Measurements from ENCODE around the gene SHOX.
"Not testable (repeated sequence)": the region's sequence is repeated elsewhere in the genome, so short reads cannot be mapped to it uniquely, and the experiment has no call there.

The SHOX gene

DNA sequence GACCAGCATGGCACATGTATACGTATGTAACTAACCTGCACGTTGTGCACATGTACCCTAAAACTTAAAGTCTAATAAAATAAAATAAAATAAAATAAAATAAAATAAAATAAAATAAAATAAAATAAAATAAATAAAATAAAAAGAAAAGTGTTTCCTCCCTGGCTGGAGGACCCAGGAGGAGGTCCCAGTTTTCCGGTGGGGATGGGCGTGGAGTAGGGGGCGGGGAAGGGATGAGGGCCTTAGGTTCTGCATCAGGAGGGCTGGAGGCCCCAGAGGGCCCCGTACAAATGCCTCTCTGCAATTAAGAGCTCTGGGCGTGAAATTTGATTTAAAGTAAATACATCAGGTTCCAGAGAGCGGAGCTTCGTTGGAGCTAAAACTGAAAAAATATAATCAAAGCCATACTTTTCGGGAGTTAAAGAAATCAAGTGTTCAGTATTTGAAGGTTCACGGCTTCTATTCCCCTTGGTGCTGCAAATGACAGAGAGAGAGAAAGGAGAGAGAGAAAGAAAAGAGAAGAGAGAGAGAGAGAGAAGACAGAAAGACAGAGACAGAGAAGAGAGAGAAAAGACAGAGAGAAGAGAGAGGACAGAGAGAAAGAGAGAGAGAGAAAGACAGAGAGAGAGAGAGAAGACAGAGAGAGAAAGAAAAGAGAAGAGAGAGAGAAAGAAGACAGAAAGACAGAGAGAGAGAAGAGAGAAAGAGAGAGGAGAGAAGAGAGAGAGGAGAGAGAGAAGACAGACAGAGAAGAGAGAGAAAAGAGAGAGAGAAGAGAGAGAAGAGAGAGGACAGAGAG lies 8.7 kb upstream of the SHOX start:
- no peak for DNase-seq (ENCODE audit: low spot score)

DNA sequence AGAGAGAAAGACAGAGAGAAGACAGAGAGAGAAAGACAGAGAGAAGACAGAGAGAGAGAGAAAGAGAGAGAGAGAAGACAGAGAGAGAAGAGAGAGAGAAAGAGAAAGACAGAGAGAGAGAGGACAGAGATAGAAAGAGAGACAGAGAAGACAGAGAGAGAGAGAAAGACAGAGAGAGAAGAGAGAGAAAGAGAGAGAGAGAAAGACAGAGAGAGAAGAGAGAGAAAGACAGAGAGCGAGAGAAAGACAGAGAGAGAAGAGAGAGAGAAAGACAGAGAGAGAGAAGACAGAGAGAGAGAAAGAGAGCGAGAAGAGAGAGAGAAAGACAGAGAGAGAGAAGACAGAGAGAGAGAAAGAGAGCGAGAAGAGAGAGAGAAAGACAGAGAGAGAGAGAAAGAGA lies 7.8 kb upstream of the SHOX start:
- DNase-seq (ENCODE audit: low spot score): not testable (repeated sequence)

DNA sequence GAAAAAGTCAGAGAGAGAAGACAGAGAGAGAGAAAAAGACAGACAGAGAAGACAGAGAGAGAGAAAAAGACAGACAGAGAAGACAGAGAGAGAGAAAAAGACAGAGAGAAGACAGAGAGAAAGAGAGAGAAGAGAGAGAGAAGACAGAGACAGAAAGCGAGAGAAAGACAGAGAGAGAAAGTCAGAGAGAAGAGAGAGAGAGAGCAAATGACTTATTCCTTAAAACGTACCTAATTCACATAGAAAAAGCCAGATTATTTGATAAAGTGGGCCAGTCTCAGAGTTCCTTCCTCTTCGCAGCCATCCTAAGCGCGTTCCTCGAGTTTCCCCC lies 7.4 kb upstream of the SHOX start:
- no peak for DNase-seq (ENCODE audit: low spot score)

DNA sequence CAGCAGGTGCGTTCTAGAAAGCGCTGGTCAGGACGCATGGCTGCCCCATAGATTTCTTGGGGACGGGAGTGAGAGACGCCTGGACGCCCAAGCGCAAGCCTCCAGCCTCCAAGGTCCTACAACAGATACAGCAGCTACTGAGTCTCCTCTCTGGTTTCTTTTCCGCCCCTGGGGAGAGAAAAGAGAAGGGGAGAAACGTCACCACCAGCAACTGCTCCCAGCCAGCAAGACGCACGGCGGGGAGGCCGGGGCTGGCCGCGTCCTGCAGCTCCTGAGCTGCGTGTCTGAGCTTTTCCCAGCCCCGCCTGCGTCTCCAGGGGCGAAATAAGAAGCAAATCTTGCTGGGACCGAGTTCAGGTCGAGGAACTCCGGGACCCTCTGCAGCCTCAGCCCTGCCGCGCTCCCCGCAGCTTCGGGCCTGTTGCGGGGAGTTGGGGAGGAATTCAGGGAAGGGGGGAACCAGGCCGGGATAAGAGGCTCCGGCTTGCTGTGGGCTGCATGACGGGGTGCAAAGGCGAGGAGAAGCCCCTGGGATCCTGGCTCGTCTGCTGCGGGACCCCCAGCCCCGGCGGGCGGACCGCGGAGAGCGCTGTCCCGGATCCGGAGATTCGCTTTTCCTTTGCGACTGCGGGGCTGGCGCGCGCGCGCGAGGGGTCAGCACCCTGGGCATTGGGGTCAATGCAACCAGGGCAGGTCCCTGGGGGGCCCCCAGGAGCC lies 6.8 kb upstream of the SHOX start:
- no peak for DNase-seq (ENCODE audit: low spot score)

DNA sequence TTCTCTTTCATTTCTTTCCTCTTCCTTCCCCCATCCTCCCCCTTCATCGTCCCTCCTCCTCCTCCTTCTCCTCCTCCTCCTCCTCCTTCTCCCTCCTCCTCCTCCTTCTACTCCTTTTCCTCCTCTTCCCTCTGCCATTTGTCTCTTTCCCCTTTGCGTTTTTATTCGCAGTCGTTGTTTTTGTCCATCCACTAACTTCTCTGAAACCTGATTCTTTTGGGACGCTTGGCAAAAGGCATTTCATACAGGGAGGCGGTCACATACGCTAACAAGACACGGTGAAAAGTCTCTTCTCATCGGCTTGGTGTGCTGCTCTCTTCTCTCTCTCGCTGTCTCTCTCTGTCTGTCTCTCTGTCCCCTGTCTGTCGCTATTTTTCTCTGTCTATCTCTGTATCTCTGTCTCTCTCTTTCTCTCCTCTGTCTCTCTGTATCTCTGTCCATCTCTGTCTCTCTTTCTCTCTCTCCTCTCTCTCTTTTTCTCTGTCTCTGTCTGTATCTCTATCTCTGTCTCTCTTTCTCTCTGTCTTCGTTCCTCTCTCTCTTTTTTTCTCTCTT lies 5.4 kb upstream of the SHOX start:
- DNase-seq (ENCODE audit: low spot score): no peak

DNA sequence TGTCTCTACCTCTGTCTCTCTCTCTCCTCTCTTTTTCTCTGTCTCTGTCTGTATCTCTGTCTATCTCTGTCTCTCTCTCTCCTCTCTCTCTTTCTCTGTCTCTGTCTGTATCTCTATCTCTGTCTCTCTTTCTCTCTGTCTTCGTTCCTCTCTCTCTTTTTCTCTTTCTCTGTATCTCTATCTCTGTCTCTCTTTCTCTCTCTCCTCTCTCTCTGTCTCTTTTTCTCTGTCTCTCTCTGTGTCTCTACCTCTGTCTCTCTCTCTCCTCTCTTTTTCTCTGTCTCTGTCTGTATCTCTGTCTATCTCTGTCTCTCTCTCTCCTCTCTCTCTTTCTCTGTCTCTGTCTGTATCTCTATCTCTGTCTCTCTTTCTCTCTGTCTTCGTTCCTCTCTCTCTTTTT lies 4.5 kb upstream of the SHOX start:
- DNase-seq (ENCODE audit: low spot score): not testable (repeated sequence)

DNA sequence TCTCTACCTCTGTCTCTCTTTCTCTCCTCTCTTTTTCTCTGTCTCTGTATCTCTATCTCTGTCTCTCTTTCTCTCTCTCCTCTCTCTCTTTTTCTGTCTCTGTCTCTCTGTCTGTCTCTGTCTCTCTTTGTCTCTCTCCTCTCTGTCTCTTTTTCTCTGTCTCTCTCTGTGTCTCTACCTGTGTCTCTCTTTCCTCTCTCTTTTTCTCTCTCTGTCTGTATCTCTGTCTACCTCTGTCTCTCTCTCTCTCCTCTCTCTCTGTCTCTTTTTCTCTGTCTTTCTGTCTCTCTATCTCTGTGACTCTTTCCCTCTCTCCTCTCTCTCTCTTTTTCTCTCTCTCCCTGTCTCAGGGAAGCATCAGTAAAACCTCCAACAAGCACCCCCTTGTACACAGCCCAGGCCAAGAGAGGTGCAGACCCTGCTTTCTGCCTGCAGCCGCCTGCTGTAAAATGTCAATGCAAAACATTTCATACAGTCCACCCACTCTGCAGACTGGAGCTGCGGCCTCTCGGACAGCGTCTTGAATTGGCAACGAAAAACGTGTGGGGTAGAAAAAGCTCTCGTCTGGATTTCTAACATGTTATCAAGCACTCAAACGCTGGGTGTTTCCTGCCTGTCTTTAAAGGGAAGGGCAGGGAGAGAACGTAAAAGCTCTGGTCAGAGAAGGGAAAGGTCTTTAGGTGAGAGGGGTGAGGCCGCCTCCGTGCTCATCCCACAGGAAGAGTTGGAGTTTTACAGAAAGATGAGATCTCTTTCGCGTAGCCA lies 3.7 kb upstream of the SHOX start:
- DNase-seq (ENCODE audit: low spot score): no peak

DNA sequence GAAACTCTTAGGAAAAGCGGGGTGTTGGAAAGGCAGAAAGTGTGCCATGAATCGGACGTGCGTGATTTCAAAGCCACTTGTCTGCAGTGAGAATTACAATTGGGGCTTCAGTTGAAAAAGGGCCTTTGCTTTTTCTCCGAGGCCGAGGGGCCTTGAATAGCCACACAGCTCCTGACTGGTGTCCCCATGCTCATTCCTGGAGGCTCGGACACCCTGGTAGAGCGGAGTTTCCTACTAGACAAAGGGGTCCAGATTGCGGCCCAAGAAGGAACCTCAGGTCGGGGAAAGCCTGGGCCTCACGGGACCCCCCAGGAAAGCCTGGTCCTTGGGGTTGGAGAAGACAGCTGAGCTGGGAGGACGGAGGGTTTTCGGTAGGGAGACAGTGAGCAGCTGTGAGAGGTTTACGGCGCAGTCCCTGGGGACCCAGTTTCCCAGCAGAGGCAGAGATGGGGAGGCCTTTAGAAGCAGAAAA lies 3.0 kb upstream of the SHOX start:
- no peak for DNase-seq (ENCODE audit: low spot score)

DNA sequence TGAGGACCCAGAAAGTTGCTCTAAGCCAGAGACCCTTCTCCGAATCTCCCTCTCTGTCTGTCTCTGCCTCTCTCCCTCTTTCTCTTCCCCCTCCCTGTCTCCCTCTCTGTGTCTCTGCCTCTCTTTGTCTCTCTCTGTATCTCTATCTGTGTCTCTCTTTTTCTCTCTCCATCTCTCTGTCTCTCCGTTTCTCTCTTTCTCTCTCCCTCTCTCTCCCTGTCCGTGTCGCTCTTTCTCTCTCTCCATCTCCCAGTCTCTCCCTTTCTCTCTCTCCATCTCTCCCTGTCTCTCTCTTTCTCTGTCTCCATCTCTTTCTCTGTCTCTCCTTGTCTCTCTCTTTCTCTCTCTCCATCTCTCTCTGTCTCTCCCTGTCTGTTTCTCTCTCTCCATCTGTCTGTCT lies 2.6 kb upstream of the SHOX start:
- DNase-seq (ENCODE audit: low spot score): no peak

DNA sequence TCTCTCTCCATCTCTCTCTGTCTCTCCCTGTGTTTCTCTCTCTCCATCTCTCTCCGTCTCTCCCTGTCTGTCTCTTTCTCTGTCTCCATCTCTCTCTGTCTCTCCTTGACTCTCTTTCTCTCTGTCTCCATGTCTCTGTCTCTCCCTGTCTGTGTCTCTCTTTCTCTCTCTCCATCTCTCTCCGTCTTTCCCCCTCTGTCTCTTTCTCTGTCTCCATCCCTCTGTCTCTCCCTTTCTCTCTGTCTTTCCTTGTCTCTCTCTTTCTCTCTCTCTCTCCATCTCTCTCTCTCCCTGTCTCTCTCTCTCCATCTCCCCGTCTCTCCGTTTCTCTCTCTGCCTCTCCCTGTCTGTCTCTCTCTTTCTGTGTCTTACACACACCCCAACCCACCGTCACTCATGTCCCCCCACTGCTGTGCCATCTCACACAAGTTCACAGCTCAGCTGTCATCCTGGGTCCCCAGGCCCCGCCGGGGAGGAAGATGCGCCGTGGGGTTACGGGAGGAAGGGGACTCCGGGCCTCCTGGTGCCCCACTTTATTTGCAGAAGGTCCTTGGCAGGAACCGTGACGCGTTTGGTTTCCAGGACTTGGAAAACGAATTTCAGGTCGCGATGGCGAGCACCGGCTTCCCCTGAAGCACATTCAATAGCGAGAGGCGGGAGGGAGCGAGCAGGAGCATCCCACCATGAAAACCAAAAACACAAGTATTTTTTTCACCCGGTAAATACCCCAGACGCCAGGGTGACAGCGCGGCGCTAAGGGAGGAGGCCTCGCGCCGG lies 1.2 kb upstream of the SHOX start:
- no peak for DNase-seq (ENCODE audit: low spot score)

DNA sequence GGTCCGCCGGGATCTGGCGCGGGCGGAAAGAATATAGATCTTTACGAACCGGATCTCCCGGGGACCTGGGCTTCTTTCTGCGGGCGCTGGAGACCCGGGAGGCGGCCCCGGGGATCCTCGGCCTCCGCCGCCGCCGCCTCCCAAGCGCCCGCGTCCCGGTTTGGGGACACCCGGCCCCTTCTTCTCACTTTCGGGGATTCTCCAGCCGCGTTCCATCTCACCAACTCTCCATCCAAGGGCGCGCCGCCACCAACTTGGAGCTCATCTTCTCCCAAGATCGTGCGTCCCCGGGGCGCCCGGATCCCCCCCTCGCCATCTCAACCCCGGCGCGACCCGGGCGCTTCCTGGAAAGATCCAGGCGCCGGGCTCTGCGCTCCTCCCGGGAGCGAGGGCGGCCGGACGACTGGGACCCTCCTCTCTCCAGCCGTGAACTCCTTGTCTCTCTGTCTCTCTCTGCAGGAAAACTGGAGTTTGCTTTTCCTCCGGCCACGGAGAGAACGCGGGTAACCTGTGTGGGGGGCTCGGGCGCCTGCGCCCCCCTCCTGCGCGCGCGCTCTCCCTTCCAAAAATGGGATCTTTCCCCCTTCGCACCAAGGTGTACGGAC lies 482 bp upstream of the SHOX start:
- no peak for DNase-seq (ENCODE audit: low spot score)

DNA sequence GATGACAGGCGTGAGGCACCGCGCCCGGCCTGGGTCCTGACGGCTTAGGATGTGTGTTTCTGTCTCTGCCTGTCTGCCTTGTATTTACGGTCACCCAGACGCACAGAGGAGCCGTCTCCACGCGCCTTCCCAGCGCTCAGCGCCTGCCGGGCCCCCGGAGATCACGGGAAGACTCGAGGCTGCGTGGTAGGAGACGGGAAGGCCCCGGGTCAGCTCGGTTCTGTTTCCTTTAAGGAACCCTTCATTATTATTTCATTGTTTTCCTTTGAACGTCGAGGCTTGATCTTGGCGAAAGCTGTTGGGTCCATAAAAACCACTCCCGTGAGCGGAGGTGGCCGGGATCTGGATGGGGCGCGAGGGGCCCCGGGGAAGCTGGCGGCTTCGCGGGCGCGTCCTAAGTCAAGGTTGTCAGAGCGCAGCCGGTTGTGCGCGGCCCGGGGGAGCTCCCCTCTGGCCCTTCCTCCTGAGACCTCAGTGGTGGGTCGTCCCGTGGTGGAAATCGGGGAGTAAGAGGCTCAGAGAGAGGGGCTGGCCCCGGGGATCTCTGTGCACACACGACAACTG lies 1.3 kb downstream of the SHOX start:
- DNase-seq (ENCODE audit: low spot score): no peak

DNA sequence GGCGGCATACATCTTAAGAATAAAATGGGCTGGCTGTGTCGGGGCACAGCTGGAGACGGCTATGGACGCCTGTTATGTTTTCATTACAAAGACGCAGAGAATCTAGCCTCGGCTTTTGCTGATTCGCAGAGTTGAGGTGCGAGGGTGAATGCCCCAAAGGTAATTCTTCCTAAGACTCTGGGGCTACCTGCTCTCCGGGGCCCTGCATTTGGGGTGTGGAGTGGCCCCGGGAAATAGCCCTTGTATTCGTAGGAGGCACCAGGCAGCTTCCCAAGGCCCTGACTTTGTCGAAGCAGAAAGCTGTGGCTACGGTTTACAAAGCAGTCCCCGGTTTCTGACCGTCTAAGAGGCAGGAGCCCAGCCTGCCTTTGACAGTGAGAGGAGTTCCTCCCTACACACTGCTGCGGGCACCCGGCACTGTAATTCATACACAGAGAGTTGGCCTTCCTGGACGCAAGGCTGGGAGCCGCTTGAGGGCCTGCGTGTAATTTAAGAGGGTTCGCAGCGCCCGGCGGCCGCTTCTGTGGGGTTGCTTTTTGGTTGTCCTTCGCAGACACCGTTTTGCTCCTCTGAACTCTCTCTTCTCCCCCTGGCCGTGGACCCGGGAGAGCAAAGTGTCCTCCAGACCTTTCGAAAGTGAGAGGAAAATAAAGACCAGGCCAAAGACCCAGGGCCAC lies 1.9 kb downstream of the SHOX start:
- no peak for DNase-seq (ENCODE audit: low spot score)

DNA sequence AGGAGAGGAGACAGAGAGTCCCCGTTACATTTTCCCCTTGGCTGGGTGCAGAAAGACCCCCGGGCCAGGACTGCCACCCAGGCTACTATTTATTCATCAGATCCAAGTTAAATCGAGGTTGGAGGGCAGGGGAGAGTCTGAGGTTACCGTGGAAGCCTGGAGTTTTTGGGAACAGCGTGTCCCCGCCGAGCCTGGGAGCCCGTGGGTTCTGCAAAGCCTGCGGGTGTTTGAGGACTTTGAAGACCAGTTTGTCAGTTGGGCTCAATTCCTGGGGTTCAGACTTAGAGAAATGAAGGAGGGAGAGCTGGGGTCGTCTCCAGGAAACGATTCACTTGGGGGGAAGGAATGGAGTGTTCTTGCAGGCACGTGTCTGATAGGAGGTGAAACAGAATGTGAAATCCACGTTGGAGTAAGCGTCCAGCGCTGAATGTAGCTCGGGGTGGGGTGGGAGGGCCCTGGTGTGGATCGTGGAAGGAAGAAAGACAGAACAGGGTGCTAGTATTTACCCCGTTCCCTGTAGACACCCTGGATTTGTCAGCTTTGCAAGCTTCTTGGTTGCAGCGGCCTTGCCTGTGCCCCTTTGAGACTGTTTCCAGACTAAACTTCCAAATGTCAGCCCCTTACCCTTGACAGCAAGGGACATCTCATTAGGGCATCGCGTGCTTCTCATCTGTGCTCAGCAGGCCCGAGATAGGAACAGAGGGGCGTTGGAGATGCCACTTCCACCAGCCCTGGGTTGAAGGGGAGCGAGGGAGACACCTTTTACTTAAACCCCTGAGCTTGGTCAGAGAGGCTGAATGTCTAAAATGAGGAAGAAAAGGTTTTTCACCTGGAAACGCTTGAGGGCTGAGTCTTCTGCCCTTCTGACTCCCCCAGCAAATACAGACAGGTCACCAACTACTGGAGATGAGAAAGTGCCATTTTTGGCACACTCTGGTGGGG lies 2.7 kb downstream of the SHOX start:
- DNase-seq (ENCODE audit: low spot score): no peak

DNA sequence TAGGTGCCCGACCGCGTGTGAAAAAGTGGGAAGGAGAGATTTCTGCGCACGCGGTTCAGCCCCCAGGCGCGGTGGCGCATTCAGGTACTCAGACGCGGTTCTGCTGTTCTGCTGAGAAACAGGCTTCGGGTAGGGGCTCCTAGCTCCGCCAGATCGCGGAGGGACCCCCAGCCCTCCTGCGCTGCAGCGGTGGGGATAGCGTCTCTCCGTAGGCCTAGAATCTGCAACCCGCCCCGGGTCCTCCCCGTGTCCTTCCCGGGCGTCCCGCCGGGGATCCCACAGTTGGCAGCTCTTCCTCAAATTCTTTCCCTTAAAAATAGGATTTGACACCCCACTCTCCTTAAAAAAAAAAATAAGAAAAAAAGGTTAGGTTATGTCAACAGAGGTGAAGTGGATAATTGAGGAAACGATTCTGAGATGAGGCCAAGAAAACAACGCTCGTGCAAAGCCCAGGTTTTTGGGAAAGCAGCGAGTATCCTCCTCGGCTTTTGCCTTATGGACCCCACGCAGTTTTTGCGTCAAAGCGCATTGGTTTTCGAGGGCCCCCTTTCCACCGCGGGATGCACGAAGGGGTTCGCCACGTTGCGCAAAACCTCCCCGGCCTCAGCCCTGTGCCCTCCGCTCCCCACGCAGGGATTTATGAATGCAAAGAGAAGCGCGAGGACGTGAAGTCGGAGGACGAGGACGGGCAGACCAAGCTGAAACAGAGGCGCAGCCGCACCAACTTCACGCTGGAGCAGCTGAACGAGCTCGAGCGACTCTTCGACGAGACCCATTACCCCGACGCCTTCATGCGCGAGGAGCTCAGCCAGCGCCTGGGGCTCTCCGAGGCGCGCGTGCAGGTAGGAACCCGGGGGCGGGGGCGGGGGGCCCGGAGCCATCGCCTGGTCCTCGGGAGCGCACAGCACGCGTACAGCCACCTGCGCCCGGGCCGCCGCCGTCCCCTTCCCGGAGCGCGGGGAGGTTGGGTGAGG lies 3.7 kb downstream of the SHOX start:
- no peak for DNase-seq (ENCODE audit: low spot score)

DNA sequence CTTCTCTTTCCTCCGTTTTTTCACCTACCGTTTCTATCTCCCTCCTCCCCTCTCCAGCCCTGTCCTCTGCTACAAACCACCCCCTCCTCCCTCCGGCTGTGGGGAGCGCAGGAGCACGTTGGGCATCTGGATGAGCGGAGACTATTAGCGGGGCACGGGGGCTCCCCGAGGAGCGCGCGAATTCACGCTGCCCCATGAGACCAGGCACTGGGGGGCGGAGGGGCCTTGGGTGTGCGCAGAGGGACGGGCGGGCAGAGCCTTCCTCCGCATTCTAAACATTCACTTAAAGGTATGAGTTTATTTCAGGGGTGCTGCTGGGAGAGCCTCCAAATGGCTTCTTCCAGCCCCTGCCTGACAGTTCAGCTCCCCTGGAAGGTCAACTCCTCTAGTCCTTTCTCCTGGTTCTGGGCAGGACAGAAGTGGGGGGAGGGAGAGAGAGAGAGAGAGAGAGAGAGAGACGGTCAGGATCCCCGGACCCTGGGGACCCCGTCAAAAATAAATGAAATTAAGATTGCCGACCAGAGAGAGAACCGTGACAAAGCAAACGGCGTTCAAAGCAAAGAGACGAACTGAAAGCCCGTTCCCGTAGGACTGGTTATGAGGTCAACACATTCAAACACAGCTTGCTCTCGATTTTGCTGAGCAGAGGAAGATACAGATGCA lies 5.0 kb downstream of the SHOX start:
- no peak for DNase-seq (ENCODE audit: low spot score)

DNA sequence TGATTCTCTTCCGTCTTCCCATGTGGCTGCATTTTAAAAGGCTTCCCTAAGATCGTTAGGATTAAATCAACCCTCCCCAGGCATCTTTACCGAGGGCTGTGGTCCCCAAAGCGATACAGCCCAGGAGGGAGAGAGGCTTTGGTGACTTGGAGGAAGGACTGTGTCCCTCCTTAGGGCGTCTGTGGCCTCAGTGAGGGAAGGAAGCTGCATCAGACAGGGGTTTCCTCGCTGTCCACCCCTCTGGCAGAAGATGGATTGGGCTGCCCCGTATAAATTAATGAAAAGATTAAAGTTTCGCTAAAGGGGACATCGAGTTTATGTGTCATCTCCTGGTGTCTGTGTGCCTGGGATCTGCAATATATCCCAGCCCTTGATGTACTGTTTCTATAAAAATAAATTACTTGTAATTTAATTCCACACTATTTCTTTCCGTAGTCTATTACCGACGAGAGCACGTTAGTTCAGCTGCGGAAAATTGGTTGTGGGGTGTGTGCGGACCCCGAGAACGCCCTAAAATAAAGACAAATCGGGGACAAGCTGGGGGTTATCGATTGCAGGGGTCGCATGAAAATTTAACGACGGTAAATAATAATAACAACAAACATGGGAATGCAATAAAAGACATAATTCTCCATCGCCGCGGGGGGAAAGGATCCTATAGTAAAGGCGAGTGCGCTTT lies 6.5 kb downstream of the SHOX start:
- DNase-seq (ENCODE audit: low spot score): no peak

Measured in HuH-7.5 (cell line).